CD4-positive, alpha-beta T cell (primary cell): Measurements from ENCODE around the gene ZBTB17. TPM values are rescaled to one million over a fixed set of nuclear protein-coding genes. Genes with fewer than 3 reads are reported as not detected.

Experiments
- ATAC-seq: fragments of 200-7000 bp; cut with Tn5 transposase; one replicate; pipeline ENCODE4 v1.10.0; 2022; ENCODE audit warnings: mild to moderate bottlenecking; ENCODE audit not compliant: poor library complexity
- CTCF ChIA-PET: fragments of 350-600 bp; sonication (Branson Sonifier 250); formaldehyde crosslinking; loops from one replicate; lab custom pipeline; 2021; ENCODE audit warnings: antibody characterized with exemption, inconsistent platforms; lab: Charles Lee
- POLR2A ChIA-PET: fragments of 350-600 bp; sonication (Branson Sonifier 250); formaldehyde crosslinking; loops from one replicate; lab custom pipeline; 2021; ENCODE audit warnings: antibody characterized with exemption, inconsistent platforms; lab: Charles Lee
- DNase-seq, 14 experiments: peaks; one replicate each; pipeline ENCODE4 v3.0.0-alpha.2; 2013 to 2020; ENCODE audit warnings: mixed read lengths in 2 of 14
- H3K27ac ChIP-seq, 2 donors: one replicate each; pipeline versions ENCODE4 v1.5.1 to v1.7.0; 2013; ENCODE audit warnings: low read length in 2 of 2, low read depth in 1 of 2, mild to moderate bottlenecking in 1 of 2
- H3K27me3 ChIP-seq, 2 experiments: 1 replicate in 1 of 2; 2 replicates in 1 of 2; pipeline versions ENCODE4 v1.6.1 to v1.7.0; 2013; ENCODE audit warnings: low read length in 2 of 2, control low read depth in 1 of 2, mild to moderate bottlenecking in 1 of 2, moderate library complexity in 1 of 2; ENCODE audit not compliant: insufficient read depth in 2 of 2, control insufficient read depth in 1 of 2
- H3K36me3 ChIP-seq: one replicate; pipeline ENCODE4 v1.6.1; 2013; ENCODE audit warnings: low read length, control low read depth; ENCODE audit not compliant: insufficient read depth
- H3K4me1 ChIP-seq: one replicate; pipeline ENCODE4 v1.6.1; 2013; ENCODE audit warnings: low read length, control low read depth; ENCODE audit not compliant: insufficient read depth
- H3K4me3 ChIP-seq: one replicate; pipeline ENCODE4 v1.5.1; 2013; ENCODE audit warnings: mild to moderate bottlenecking, low read length, moderate library complexity
- H3K9me3 ChIP-seq, 2 experiments: 1 replicate in 1 of 2; 2 replicates in 1 of 2; pipeline versions ENCODE4 v1.6.1 to v1.7.0; 2013; ENCODE audit warnings: low read length in 2 of 2, mild to moderate bottlenecking in 2 of 2, control low read depth in 1 of 2, moderate library complexity in 1 of 2; ENCODE audit not compliant: control insufficient read depth in 1 of 2, insufficient read depth in 1 of 2
- H3K27ac Mint-ChIP-seq: one replicate; pipeline ENCODE4 v1.8.0; 2020; ENCODE audit warnings: mixed read lengths
- H3K27me3 Mint-ChIP-seq: one replicate; pipeline ENCODE4 v1.8.0; 2021; ENCODE audit warnings: mixed read lengths
- H3K36me3 Mint-ChIP-seq: one replicate; pipeline ENCODE4 v1.8.0; 2021; ENCODE audit warnings: low read depth, mixed read lengths
- H3K4me1 Mint-ChIP-seq: one replicate; pipeline ENCODE4 v1.8.0; 2021; ENCODE audit warnings: low read depth, mixed read lengths
- H3K4me3 Mint-ChIP-seq: one replicate; pipeline ENCODE4 v1.8.0; 2020; ENCODE audit warnings: mild to moderate bottlenecking, mixed read lengths
- H3K9me3 Mint-ChIP-seq: one replicate; pipeline ENCODE4 v1.8.0; 2020; ENCODE audit warnings: mixed read lengths
- intact Hi-C, 2 experiments: fragments of 100-400 bp; cut with DNase I in 1 of 2; cut with micrococcal nuclease in 1 of 2; formaldehyde crosslinking; loops; one replicate each; pipeline versions ENCODE4 v1.15.1 to v1.9.0; 2023 to 2025; cut with DNase I, micrococcal nuclease
- total RNA-seq, 174 experiments: library from RNA in 2 of 174; stranded (reverse) in 2 of 174; gene quantifications; one replicate each; pipeline ENCODE4 v1.2.3 and lab custom pipeline; 2021 to 2026
- TF ChIP-seq, protein P1 (sequence below): fragments of 200-600 bp; IDR thresholded peaks from one replicate; pipeline ENCODE4 v1.8.0; 2022; ENCODE audit warnings: antibody characterized with exemption, mild to moderate bottlenecking

Gene ZBTB17
- total RNA-seq, 2 experiments from 2014 or later: 70.2 to 78.1 TPM

DNA sequence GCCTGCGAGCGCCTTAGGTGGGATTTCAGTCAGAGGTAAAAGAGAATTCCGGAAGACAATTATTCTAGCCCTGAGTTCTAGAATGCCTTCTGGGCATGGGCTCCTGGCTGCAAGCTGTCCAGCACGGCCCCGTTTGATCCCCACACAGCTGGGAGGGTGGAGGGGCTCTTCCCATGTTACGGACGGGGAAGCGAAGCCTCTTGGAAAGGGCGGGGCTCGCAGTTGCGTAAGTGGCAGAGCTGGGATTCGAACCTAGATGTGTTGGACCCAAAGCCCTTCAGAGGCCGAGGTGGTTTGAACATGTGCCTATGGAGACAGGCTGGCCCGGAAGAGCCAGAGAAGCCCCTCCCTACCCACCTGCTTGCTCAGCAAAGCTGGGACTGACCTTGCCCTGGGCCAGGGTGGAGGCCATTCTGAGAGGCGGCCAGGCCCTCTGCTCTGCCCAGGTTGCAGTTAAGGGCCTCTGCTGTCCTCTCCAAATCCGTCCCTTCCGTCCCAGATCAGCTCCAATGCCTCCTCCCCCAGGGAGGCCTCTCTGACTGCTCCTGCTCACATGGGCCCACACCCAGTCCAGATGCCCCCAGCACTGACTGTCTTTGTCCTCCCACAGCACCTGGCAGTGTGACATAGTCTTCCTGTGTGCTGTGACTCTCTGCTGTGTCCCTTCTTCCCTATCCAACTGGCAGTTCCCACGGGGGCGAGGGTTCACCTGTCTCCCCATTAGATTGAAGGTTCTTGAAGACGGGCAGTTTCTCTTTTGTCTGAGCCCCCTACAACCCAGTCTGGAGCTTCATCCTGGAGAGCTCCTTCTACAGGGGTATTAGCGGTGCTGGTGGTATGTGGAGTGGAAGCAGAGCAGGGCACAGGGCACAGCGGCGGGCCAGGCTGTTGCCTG is 43.1 kb upstream of the ZBTB17 start:
- Mint-ChIP-seq H3K9me3 (no peaks in the 10 kb centered on the region), H3K36me3 (no peaks in the 10 kb centered on the region), H3K27me3 (peaks cover 17% of the 10 kb centered on the region), H3K4me1 (no peaks in the 10 kb centered on the region), H3K4me3 (no peak overlapping the region), H3K27ac (no peak overlapping the region)
- Histone ChIP-seq H3K4me1 (no peaks in the 10 kb centered on the region), H3K27ac (no peak overlapping the region), H3K4me3 (no peak overlapping the region), H3K36me3 (no peaks in the 10 kb centered on the region), H3K9me3 (no peaks in the 10 kb centered on the region), H3K27me3 (no peaks in the 10 kb centered on the region)
- ChIA-PET POLR2A (no interaction called here), CTCF (no interaction called here)
- DNase-seq (no peak), ATAC-seq (no peak)
- intact Hi-C loops: no loop called here
- TF ChIP-seq, protein P1, sequence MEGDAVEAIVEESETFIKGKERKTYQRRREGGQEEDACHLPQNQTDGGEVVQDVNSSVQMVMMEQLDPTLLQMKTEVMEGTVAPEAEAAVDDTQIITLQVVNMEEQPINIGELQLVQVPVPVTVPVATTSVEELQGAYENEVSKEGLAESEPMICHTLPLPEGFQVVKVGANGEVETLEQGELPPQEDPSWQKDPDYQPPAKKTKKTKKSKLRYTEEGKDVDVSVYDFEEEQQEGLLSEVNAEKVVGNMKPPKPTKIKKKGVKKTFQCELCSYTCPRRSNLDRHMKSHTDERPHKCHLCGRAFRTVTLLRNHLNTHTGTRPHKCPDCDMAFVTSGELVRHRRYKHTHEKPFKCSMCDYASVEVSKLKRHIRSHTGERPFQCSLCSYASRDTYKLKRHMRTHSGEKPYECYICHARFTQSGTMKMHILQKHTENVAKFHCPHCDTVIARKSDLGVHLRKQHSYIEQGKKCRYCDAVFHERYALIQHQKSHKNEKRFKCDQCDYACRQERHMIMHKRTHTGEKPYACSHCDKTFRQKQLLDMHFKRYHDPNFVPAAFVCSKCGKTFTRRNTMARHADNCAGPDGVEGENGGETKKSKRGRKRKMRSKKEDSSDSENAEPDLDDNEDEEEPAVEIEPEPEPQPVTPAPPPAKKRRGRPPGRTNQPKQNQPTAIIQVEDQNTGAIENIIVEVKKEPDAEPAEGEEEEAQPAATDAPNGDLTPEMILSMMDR: no peak

DNA sequence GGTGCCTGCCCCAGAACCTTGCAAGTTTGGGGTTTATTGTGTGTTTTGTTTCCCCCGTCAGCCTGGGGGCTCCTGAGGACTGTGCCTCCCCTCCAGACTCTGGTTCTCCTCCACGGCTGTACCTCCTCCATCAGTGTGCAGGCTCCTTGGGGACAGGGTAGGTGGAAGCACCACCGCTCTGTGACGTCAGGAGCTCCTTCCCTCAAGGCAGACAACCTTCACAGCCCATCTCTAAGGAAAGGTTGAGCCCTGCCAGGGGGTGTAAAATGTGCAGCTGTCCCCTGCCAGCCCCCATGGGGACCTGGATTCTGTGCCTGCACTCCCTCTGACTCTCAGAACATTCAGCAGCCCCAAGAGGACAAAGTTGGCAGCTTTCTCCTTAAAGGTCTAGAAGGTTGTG is 42.4 kb upstream of the ZBTB17 start:
- no peaks in the 10 kb centered on the region for H3K4me1 Mint-ChIP-seq
- TF ChIP-seq, protein P1: no peak
- ATAC-seq (no peak), DNase-seq (no peak)
- no peak overlapping the region for H3K4me3 Mint-ChIP-seq
- no peaks in the 10 kb centered on the region for H3K36me3 Mint-ChIP-seq
- no peak overlapping the region for H3K4me3 ChIP-seq
- no peaks in the 10 kb centered on the region for H3K9me3 ChIP-seq
- H3K36me3 ChIP-seq: no peaks in the 10 kb centered on the region
- no peaks in the 10 kb centered on the region for H3K9me3 Mint-ChIP-seq
- no peak overlapping the region for H3K27ac ChIP-seq
- intact Hi-C loops: no loop called here
- peaks cover 0 to 3% of the 10 kb centered on the region in 2 experiments for H3K27me3 ChIP-seq
- no peak overlapping the region for H3K27ac Mint-ChIP-seq
- POLR2A ChIA-PET: no interaction called here
- peaks cover 17% of the 10 kb centered on the region for H3K27me3 Mint-ChIP-seq
- CTCF ChIA-PET: interaction anchor here (0.6 kb wide), 1 partner anchor 171 kb away, joined by 3 read pairs; no protein-coding TSS in a partner anchor
- peaks cover 2% of the 10 kb centered on the region for H3K4me1 ChIP-seq

DNA sequence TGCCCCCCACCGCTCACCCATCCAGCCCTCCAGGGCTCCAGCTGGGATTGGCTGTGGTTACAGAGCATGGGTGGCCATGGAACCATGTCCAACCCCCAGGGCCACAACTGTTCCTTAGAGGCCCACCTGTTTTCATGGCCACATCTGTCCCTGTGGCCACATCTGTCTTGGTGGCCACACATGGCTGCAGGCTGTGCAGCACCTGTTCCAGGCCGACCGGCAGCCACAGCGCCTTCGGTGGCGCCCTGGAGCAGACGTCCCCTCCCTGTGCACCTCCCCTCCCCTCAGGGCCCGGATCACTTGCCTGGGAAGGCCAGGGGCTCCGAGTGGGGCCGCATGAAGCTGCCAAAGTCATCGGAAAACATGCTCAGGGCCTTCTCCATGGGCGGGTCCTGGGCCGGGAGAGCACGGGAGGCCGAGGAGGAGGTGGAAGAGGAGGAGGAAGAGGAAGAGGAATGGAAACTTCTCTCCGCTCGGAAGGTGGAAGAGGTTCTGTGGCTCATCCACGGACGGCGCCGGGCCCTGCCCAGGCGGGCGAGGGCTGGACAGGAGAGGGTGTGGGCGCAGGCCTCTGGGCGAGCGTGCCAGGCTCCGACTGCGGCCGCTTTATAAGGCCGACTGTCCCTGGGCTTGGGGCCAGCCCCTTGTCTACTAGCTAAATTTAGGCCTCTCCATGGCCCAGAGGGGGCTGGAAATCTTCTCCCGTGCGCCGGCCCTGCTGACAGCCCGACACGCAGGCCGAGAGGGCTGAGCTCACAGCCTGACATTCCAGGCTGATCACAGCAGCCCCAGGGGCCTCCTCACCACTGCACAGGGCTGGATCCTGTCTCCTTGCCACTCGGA is 41.8 kb upstream of the ZBTB17 start, which contains the start of gene HSPB7:
TSS of gene HSPB7 (minus strand) at position 583 of the 843 bp plus-strand sequence. CDS start at position 503, 80 bp downstream.
- ChIA-PET CTCF (interaction anchor here (0.6 kb wide), 1 partner anchor 170 kb away, joined by 3 read pairs; no protein-coding TSS in a partner anchor), POLR2A (no interaction called here)
- Histone ChIP-seq H3K9me3 (no peaks in the 10 kb centered on the region), H3K4me1 (peaks cover 8% of the 10 kb centered on the region), H3K27ac (no peak within 1 kb of the TSS), H3K36me3 (no peaks in the 10 kb centered on the region), H3K27me3 (peaks cover 0 to 5% of the 10 kb centered on the region in 2 experiments), H3K4me3 (no peak within 1 kb of the TSS)
- Mint-ChIP-seq H3K9me3 (no peaks in the 10 kb centered on the region), H3K4me1 (no peaks in the 10 kb centered on the region), H3K27me3 (peaks cover 17% of the 10 kb centered on the region), H3K36me3 (no peaks in the 10 kb centered on the region), H3K27ac (no peak within 1 kb of the TSS), H3K4me3 (no peak within 1 kb of the TSS)
- TF ChIP-seq, protein P1: no peak
- ATAC-seq (no peak), DNase-seq (no peak)
- intact Hi-C loops: no loop called here
